H1 (cell line): ENCODE data around the gene NETO1. TPM values are rescaled to one million over a fixed set of nuclear protein-coding genes. Genes with fewer than 3 reads are reported as not detected.

Experiments
- CTCF ChIA-PET: fragments of 300-600 bp; sonication (Branson Sonifier 250); formaldehyde crosslinking; loops from one replicate; lab custom pipeline; 2021; ENCODE audit not compliant: partially characterized antibody; lab: Charles Lee
- POLR2A ChIA-PET: fragments of 300-600 bp; sonication (Branson Sonifier 250); formaldehyde crosslinking; loops from one replicate; lab custom pipeline; 2021; ENCODE audit warnings: inconsistent platforms; ENCODE audit not compliant: partially characterized antibody; lab: Charles Lee
- DNase-seq, 2 experiments: peaks; one replicate each; pipeline versions ENCODE4 v3.0.0 to v3.0.0-alpha.2; 2010 to 2022; ENCODE audit warnings: low spot score in 2 of 2, low read depth in 1 of 2, mixed read lengths in 1 of 2
- FAIRE-seq: peaks from 2 replicates; lab custom pipeline; 2011; peaks lifted over from hg19 to GRCh38; lab: Jason Lieb, UNC
- H2AFZ ChIP-seq: 2 replicates; pipeline ENCODE4 v1.8.1; 2012; ENCODE audit warnings: low read length, inconsistent platforms
- H2AK5ac ChIP-seq: 2 replicates; pipeline ENCODE4 v1.6.1; 2013; ENCODE audit warnings: low read depth, low read length
- H2BK120ac ChIP-seq: replicated peaks from 2 replicates; pipeline ENCODE3; 2013; ENCODE audit warnings: low read depth, low read length, inconsistent platforms
- H2BK12ac ChIP-seq: 2 replicates; pipeline ENCODE4 v1.6.1; 2013; ENCODE audit warnings: low read depth, low read length
- H2BK15ac ChIP-seq: 2 replicates; pipeline ENCODE4 v1.6.1; 2013; ENCODE audit warnings: low read length
- H2BK20ac ChIP-seq: 2 replicates; pipeline ENCODE4 v1.6.1; 2013; ENCODE audit warnings: low read length
- H2BK5ac ChIP-seq: 2 replicates; pipeline ENCODE4 v1.6.1; 2013; ENCODE audit warnings: low read depth, low read length
- H3K14ac ChIP-seq: 2 replicates; pipeline ENCODE4 v1.6.1; 2013; ENCODE audit warnings: inconsistent platforms; ENCODE audit not compliant: insufficient read length
- H3K18ac ChIP-seq: 2 replicates; pipeline ENCODE4 v1.6.1; 2013; ENCODE audit warnings: low read length; ENCODE audit errors: extremely low read depth
- H3K23ac ChIP-seq: 2 replicates; pipeline ENCODE4 v1.6.1; 2013; ENCODE audit warnings: inconsistent platforms; ENCODE audit not compliant: insufficient read length
- H3K23me2 ChIP-seq: 2 replicates; pipeline ENCODE4 v1.6.1; 2013; ENCODE audit warnings: low read depth, low read length
- H3K27ac ChIP-seq: 2 replicates; pipeline ENCODE4 v1.6.1; 2011; ENCODE audit warnings: low read depth, low read length, inconsistent platforms
- H3K27me3 ChIP-seq, 4 experiments: replicated peaks in 1 of 4; 1 replicate in 1 of 4; 2 replicates in 3 of 4; pipeline versions ENCODE4 v1.6.1 to v1.8.1; 2011 to 2013; ENCODE audit warnings: low read length in 3 of 4, mild to moderate bottlenecking in 3 of 4, inconsistent platforms in 2 of 4, mixed read lengths in 2 of 4, moderate library complexity in 1 of 4; ENCODE audit not compliant: control insufficient read depth in 3 of 4, insufficient read depth in 3 of 4; ENCODE audit errors: extremely low read depth in 1 of 4
- H3K36me3 ChIP-seq, 4 experiments: 2 replicates each; pipeline versions ENCODE4 v1.6.1 to v1.8.1; 2011 to 2013; ENCODE audit warnings: mild to moderate bottlenecking in 4 of 4, low read length in 3 of 4, moderate library complexity in 2 of 4, control low read depth in 1 of 4, inconsistent platforms in 1 of 4; ENCODE audit not compliant: insufficient read depth in 4 of 4, control insufficient read depth in 2 of 4
- H3K4ac ChIP-seq: replicated peaks from 2 replicates; pipeline ENCODE3; 2013; ENCODE audit warnings: low read length, low read depth, mixed read lengths, inconsistent platforms; ENCODE audit not compliant: insufficient read length
- H3K4me1 ChIP-seq, 4 experiments: replicated peaks in 1 of 4; 1 replicate in 1 of 4; 2 replicates in 3 of 4; pipeline versions ENCODE4 v1.6.1 to v1.8.1; 2011 to 2013; ENCODE audit warnings: low read length in 3 of 4, inconsistent platforms in 2 of 4, mixed read lengths in 1 of 4; ENCODE audit not compliant: insufficient read depth in 4 of 4, control insufficient read depth in 3 of 4
- H3K4me2 ChIP-seq, 2 experiments: 2 replicates each; pipeline versions ENCODE4 v1.6.1 to v1.8.1; 2011 to 2013; ENCODE audit warnings: low read depth in 2 of 2, low read length in 2 of 2, control low read depth in 1 of 2, inconsistent platforms in 1 of 2, mild to moderate bottlenecking in 1 of 2; ENCODE audit not compliant: insufficient read depth in 1 of 2
- H3K4me3 ChIP-seq, 4 experiments: fragments of 200-600, 300-600 bp in 1 of 4; sonication (generic), shearing (Covaris generic), sonication (Bioruptor Twin) in 1 of 4; 2 replicates each; pipeline versions ENCODE4 v1.5.1 to v1.8.1; 2011 to 2016; ENCODE audit warnings: low read length in 4 of 4, low read depth in 3 of 4, control low read depth in 2 of 4, inconsistent platforms in 2 of 4, mild to moderate bottlenecking in 2 of 4, mixed read lengths in 1 of 4, moderate library complexity in 1 of 4; ENCODE audit not compliant: insufficient read depth in 2 of 4; ENCODE audit errors: extremely low read depth in 1 of 4
- H3K56ac ChIP-seq: replicated peaks from 2 replicates; pipeline ENCODE3; 2013; ENCODE audit warnings: low read depth, mild to moderate bottlenecking, mixed read lengths, low read length, inconsistent platforms; ENCODE audit not compliant: insufficient read length
- H3K79me1 ChIP-seq: 2 replicates; pipeline ENCODE4 v1.6.1; 2013; ENCODE audit warnings: low read depth, low read length, control low read depth
- H3K79me2 ChIP-seq, 2 experiments: 2 replicates each; pipeline versions ENCODE4 v1.6.1 to v1.8.1; 2012 to 2013; ENCODE audit warnings: low read length in 2 of 2, mild to moderate bottlenecking in 2 of 2, inconsistent platforms in 1 of 2; ENCODE audit not compliant: insufficient read depth in 2 of 2, control insufficient read depth in 1 of 2
- H3K9ac ChIP-seq, 4 experiments: replicated peaks in 1 of 4; 1 replicate in 1 of 4; 2 replicates in 3 of 4; pipeline versions ENCODE4 v1.6.1 to v1.8.1; 2011 to 2013; ENCODE audit warnings: low read depth in 3 of 4, low read length in 3 of 4, control low read depth in 2 of 4, mild to moderate bottlenecking in 2 of 4, moderate library complexity in 2 of 4, inconsistent platforms in 1 of 4; ENCODE audit errors: extremely low read depth in 1 of 4
- H3K9me3 ChIP-seq, 2 experiments: 2 replicates each; pipeline versions ENCODE4 v1.6.1 to v1.8.1; 2012 to 2013; ENCODE audit warnings: mild to moderate bottlenecking in 2 of 2, moderate library complexity in 2 of 2, control low read depth in 1 of 2, inconsistent platforms in 1 of 2, low read depth in 1 of 2, low read length in 1 of 2, mixed read lengths in 1 of 2; ENCODE audit not compliant: insufficient read depth in 2 of 2
- H4K20me1 ChIP-seq, 2 experiments: replicated peaks in 1 of 2; 2 replicates each; pipeline versions ENCODE3 to v1.8.1; 2011 to 2013; ENCODE audit warnings: inconsistent platforms in 2 of 2, low read length in 2 of 2, mild to moderate bottlenecking in 1 of 2; ENCODE audit not compliant: insufficient read depth in 2 of 2, control insufficient read depth in 1 of 2
- H4K5ac ChIP-seq: 2 replicates; pipeline ENCODE4 v1.6.1; 2013; ENCODE audit warnings: low read length, low read depth, mixed read lengths, inconsistent platforms; ENCODE audit not compliant: insufficient read length
- H4K8ac ChIP-seq: 2 replicates; pipeline ENCODE4 v1.8.0; 2013; ENCODE audit warnings: mild to moderate bottlenecking, moderate library complexity, low read length, inconsistent platforms; ENCODE audit not compliant: insufficient read depth; ENCODE audit errors: extremely low read depth
- H4K91ac ChIP-seq: replicated peaks from 2 replicates; pipeline ENCODE3; 2013; ENCODE audit warnings: low read length, mixed read lengths, inconsistent platforms; ENCODE audit not compliant: insufficient read length
- MAFK ChIP-seq: IDR thresholded peaks from 2 replicates; pipeline ENCODE4 v1.6.1; 2012; ENCODE audit warnings: low read depth, mild to moderate bottlenecking, improper control_type of control experiment, low read length
- POLR2A ChIP-seq, 2 experiments: IDR thresholded peaks; 1 replicate in 1 of 2; 2 replicates in 1 of 2; pipeline ENCODE4 v1.6.1; 2011; ENCODE audit warnings: low read depth in 2 of 2, low read length in 2 of 2, mild to moderate bottlenecking in 2 of 2; ENCODE audit errors: control extremely low read depth in 1 of 2
- SIX5 ChIP-seq: IDR thresholded peaks from 2 replicates; pipeline ENCODE4 v1.6.1; 2011; ENCODE audit warnings: mild to moderate bottlenecking, low read depth, low read length
- YY1 ChIP-seq: IDR thresholded peaks from 2 replicates; pipeline ENCODE4 v1.6.1; 2011; ENCODE audit warnings: low read depth, mild to moderate bottlenecking, low read length
- WGBS, 2 experiments: shearing (Covaris generic) in 1 of 2; methylation state at CpG; one replicate each; pipeline versions ENCODE4 v1.1.6 to v1.1.7; 2013 to 2015; ENCODE audit warnings: low lambda C conversion rate in 2 of 2, mixed read lengths in 2 of 2, inconsistent platforms in 1 of 2, low coverage in 1 of 2, missing lambda C conversion rate in 1 of 2; ENCODE audit not compliant: insufficient replicate concordance in 2 of 2, insufficient coverage in 1 of 2, insufficient read length in 1 of 2; ENCODE audit errors: extremely low coverage in 1 of 2, missing lambda C conversion rate in 1 of 2; 5-methylcytosine and 5-hydroxymethylcytosine counted together
- polyA plus RNA-seq, 7 experiments: library from polyadenylated mRNA; depleted of rRNA in 3 of 7; stranded (reverse) in 5 of 7; unstranded in 2 of 7; fragments of >200 nt in 5 of 7; fragments of 200-250 nt in 2 of 7; gene quantifications; 1 replicate in 5 of 7; 2 replicates in 1 of 7; 4 replicates in 1 of 7; pipeline versions ENCODE4 v1.2.1 to v1.2.3, GENCODE V29; 2011 to 2013; ENCODE audit warnings: missing spikeins in 2 of 7, mixed read lengths in 2 of 7
- total RNA-seq: library from RNA; stranded (reverse); fragmentation: NEBNext Ultra II Directional; extraction: Animal tissue kit (Norgen Biotek cat#: 25700); gene quantifications from 2 replicates; pipeline ENCODE4 v1.2.1, GENCODE V29; 2021

Gene NETO1
- total and polyA plus RNA-seq, 2 of the 8 experiments (the other 6 are each of a cell fraction or from before 2014, with no cell fraction given), result 3.0 to 19.3 TPM

DNA sequence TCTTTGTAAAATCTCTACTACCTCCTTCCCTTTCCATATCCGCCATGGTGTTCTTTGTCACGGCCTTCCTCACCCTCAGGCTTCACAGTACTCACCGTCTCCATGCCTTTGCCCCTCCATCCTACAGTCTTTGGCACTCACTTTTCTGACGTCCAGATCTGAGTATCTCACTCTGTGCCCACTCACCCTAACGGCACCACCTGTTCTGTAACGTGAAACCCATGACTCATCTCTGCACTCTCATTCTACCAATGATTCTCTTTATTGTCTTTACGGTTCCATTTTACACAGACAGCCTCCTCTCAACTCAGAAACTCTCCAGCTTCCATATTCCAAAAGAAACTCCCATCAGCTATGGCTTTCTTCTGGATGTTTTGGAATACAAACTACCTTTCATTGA lies 56.7 kb downstream of the NETO1 start:
- no peaks in the 10 kb centered on the region for H3K4me1 ChIP-seq
- H4K91ac ChIP-seq, result no peak overlapping the region
- H3K23me2 ChIP-seq, result no peaks in the 10 kb centered on the region; the same call in 1 of the 2 replicates
- H4K20me1 ChIP-seq, result no peaks in the 10 kb centered on the region
- 83% methylated on average over 7 of the region's 7 CpGs; no CpG with 5 or more reads in 1 of the 2 experiments for WGBS, 2 experiments
- no peak overlapping the region for H4K8ac ChIP-seq
- H3K56ac ChIP-seq, result no peak overlapping the region
- no peak overlapping the region for H3K4me3 ChIP-seq
- no peak overlapping the region for H3K14ac ChIP-seq
- H3K23ac ChIP-seq, result no peak overlapping the region
- no peaks in the 10 kb centered on the region for H3K9me3 ChIP-seq
- no peak for DNase-seq
- TF ChIP-seq MAFK, result no peak
- no peak for TF ChIP-seq SIX5
- TF ChIP-seq YY1, result no peak
- no peak for TF ChIP-seq POLR2A (IDR thresholded peaks at IDR 0.05; ENCODE audit: control extremely low read depth in 1 of 2, low read depth in 2 of 2, low read length in 2 of 2)
- no peak overlapping the region for H2BK20ac ChIP-seq
- no peak overlapping the region for H2BK15ac ChIP-seq
- no peak overlapping the region for H2AFZ ChIP-seq
- no peak overlapping the region for H2AK5ac ChIP-seq
- H2BK5ac ChIP-seq, result no peak overlapping the region
- no peaks in the 10 kb centered on the region for H3K36me3 ChIP-seq
- H3K79me2 ChIP-seq, result no peaks in the 10 kb centered on the region
- H3K9ac ChIP-seq, result no peak overlapping the region
- H2BK120ac ChIP-seq, result no peak overlapping the region
- ChIA-PET CTCF (interaction anchor here (0.7 to 1.4 kb wide), 2 partner anchors 9 to 17 kb away, joined by 3 to 5 read pairs; no protein-coding TSS in a partner anchor), POLR2A (no interaction called here)
- H3K4me2 ChIP-seq, result no peak overlapping the region
- H4K5ac ChIP-seq, result no peak overlapping the region
- no peaks in the 10 kb centered on the region for H3K79me1 ChIP-seq
- H3K18ac ChIP-seq, result no peak overlapping the region
- H3K27ac ChIP-seq, result no peak overlapping the region
- no peak overlapping the region for H2BK12ac ChIP-seq
- H3K4ac ChIP-seq, result no peak overlapping the region
- H3K27me3 ChIP-seq, result no peaks in the 10 kb centered on the region
- FAIRE-seq, result no peak
